ENCODE measurements around the gene UBE2F.

- TF ChIP-seq, protein P1, sequence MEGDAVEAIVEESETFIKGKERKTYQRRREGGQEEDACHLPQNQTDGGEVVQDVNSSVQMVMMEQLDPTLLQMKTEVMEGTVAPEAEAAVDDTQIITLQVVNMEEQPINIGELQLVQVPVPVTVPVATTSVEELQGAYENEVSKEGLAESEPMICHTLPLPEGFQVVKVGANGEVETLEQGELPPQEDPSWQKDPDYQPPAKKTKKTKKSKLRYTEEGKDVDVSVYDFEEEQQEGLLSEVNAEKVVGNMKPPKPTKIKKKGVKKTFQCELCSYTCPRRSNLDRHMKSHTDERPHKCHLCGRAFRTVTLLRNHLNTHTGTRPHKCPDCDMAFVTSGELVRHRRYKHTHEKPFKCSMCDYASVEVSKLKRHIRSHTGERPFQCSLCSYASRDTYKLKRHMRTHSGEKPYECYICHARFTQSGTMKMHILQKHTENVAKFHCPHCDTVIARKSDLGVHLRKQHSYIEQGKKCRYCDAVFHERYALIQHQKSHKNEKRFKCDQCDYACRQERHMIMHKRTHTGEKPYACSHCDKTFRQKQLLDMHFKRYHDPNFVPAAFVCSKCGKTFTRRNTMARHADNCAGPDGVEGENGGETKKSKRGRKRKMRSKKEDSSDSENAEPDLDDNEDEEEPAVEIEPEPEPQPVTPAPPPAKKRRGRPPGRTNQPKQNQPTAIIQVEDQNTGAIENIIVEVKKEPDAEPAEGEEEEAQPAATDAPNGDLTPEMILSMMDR (conservative IDR thresholded peaks at IDR 0.05; ENCODE audit: low read depth, low read length): no peak
- TF ChIP-seq EZH2 (IDR thresholded peaks at IDR 0.05; ENCODE audit: borderline replicate concordance, low read depth, low read length, poor library complexity, severe bottlenecking): no peak
Measured at GRCh38 chr2:237980087-237980486, 13.3 kb downstream of the UBE2F start.

Data from A673 (cell line).